ENCODE measurements around the gene ALDH1B1.

DNA sequence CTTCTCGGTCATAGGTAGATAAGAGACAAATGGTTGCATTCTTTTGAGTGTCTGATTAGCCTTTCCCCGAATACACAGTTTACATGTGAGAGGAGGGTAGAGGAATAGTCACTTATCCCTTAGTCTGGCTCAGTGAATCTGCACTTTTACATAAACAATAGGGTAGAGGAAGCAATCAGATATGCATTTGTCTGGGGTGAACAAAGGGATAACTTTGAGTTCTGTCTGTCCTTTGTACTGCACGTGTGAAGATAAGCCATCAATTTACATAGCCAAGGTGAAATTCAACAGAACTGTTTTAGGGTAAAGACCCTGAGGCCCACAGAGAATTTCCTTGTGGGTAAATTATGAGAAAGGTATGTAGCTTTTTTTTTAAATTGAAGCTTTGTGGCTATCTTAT is 41.9 kb downstream of the ALDH1B1 start:
- TF ChIP-seq, protein P1, sequence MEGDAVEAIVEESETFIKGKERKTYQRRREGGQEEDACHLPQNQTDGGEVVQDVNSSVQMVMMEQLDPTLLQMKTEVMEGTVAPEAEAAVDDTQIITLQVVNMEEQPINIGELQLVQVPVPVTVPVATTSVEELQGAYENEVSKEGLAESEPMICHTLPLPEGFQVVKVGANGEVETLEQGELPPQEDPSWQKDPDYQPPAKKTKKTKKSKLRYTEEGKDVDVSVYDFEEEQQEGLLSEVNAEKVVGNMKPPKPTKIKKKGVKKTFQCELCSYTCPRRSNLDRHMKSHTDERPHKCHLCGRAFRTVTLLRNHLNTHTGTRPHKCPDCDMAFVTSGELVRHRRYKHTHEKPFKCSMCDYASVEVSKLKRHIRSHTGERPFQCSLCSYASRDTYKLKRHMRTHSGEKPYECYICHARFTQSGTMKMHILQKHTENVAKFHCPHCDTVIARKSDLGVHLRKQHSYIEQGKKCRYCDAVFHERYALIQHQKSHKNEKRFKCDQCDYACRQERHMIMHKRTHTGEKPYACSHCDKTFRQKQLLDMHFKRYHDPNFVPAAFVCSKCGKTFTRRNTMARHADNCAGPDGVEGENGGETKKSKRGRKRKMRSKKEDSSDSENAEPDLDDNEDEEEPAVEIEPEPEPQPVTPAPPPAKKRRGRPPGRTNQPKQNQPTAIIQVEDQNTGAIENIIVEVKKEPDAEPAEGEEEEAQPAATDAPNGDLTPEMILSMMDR (IDR thresholded peaks at IDR 0.05) = no peak
- TF ChIP-seq POLR2A (IDR thresholded peaks at IDR 0.05) = no peak
- no peak for TF ChIP-seq POLR2AphosphoS5 (IDR thresholded peaks at IDR 0.05)

Measured in breast epithelium (tissue), 3 donors.